Measurements from ENCODE around the gene PTH1R. TPM values are rescaled to one million over a fixed set of nuclear protein-coding genes. Genes with fewer than 3 reads are reported as not detected.

PTH1R gene
- total RNA-seq, 1 experiment from 2014 or later, result not detected

GRCh38 chr3:46922871-46923558 lies 45.5 kb downstream of the PTH1R start:
- H3K9me3 Mint-ChIP-seq (ENCODE audit: low read depth, unreplicated experiment), result no peaks in the 10 kb centered on the region
- no peaks in the 10 kb centered on the region for H3K4me1 Mint-ChIP-seq (ENCODE audit: low read depth, unreplicated experiment)
- CTCF ChIA-PET, result interaction anchor here (0.7 to 1.6 kb wide), 7 partner anchors 8 to 59 kb away, joined by 3 to 6 read pairs (median 3); no protein-coding TSS in a partner anchor
- no peak overlapping the region for H3K4me3 Mint-ChIP-seq (ENCODE audit: low read depth, unreplicated experiment)
- H3K36me3 Mint-ChIP-seq (ENCODE audit: insufficient read depth, unreplicated experiment), result peaks cover 32% of the 10 kb centered on the region
- no peaks in the 10 kb centered on the region for H3K27me3 Mint-ChIP-seq (ENCODE audit: unreplicated experiment)
- no peak overlapping the region for H3K27ac Mint-ChIP-seq (ENCODE audit: unreplicated experiment)
- no peak for TF ChIP-seq CTCF (IDR thresholded peaks at IDR 0.05; ENCODE audit: unreplicated experiment)
- intact Hi-C loops (cut with micrococcal nuclease; ENCODE audit: unreplicated experiment), result loop anchor here (5.0 kb wide), 1 partner anchor 74 kb away; no protein-coding TSS in a partner anchor
- no peak for DNase-seq
- BruUV-seq (replicated peaks), result no TSS peak

- Mint-ChIP-seq H3K9me3 (ENCODE audit: low read depth, unreplicated experiment) (no peaks in the 10 kb centered on the region), H3K27me3 (ENCODE audit: unreplicated experiment) (no peaks in the 10 kb centered on the region), H3K4me1 (ENCODE audit: low read depth, unreplicated experiment) (peaks cover 4% of the 10 kb centered on the region), H3K4me3 (ENCODE audit: low read depth, unreplicated experiment) (no peak overlapping the region), H3K36me3 (ENCODE audit: insufficient read depth, unreplicated experiment) (peaks cover 32% of the 10 kb centered on the region), H3K27ac (ENCODE audit: unreplicated experiment) (no peak overlapping the region)
- CTCF ChIA-PET, result interaction anchor here (0.6 to 1.6 kb wide), 8 partner anchors 7 to 346 kb away, joined by 3 to 6 read pairs (median 3); no protein-coding TSS in a partner anchor
- DNase-seq, result peak; percentile 38
- TF ChIP-seq CTCF (IDR thresholded peaks at IDR 0.05; ENCODE audit: unreplicated experiment), result peak; percentile 65
- no TSS peak for BruUV-seq (replicated peaks)
- intact Hi-C loops (cut with micrococcal nuclease; ENCODE audit: unreplicated experiment), result loop anchor here (5.0 kb wide), 1 partner anchor 74 kb away; no protein-coding TSS in a partner anchor
These were observed 46.2 kb downstream of the PTH1R start for GRCh38 chr3:46923559-46924350.

- no peak for TF ChIP-seq CTCF (IDR thresholded peaks at IDR 0.05; ENCODE audit: unreplicated experiment)
- BruUV-seq (replicated peaks), result no TSS peak
- no peaks in the 10 kb centered on the region for H3K9me3 Mint-ChIP-seq (ENCODE audit: low read depth, unreplicated experiment)
These were observed 47.5 kb downstream of the PTH1R start for GRCh38 chr3:46924921-46925584.

GRCh38 chr3:46925585-46925934 lies 48.0 kb downstream of the PTH1R start:
- H3K27me3 Mint-ChIP-seq (ENCODE audit: unreplicated experiment), result no peaks in the 10 kb centered on the region
- intact Hi-C loops (cut with micrococcal nuclease; ENCODE audit: unreplicated experiment), result no loop called here
- H3K27ac Mint-ChIP-seq (ENCODE audit: unreplicated experiment), result no peak overlapping the region
- no peak for TF ChIP-seq CTCF (IDR thresholded peaks at IDR 0.05; ENCODE audit: unreplicated experiment)
- CTCF ChIA-PET, result no interaction called here
- no peak for DNase-seq
- H3K4me1 Mint-ChIP-seq (ENCODE audit: low read depth, unreplicated experiment), result peaks cover 17% of the 10 kb centered on the region
- no peaks in the 10 kb centered on the region for H3K9me3 Mint-ChIP-seq (ENCODE audit: low read depth, unreplicated experiment)
- BruUV-seq (replicated peaks), result no TSS peak
- peaks cover 31% of the 10 kb centered on the region for H3K36me3 Mint-ChIP-seq (ENCODE audit: insufficient read depth, unreplicated experiment)
- no peak overlapping the region for H3K4me3 Mint-ChIP-seq (ENCODE audit: low read depth, unreplicated experiment)

More at GRCh38 chr3:46924921-46925584, 47.5 kb downstream of the PTH1R start:
- peaks cover 33% of the 10 kb centered on the region for H3K36me3 Mint-ChIP-seq (ENCODE audit: insufficient read depth, unreplicated experiment)
- CTCF ChIA-PET, result interaction anchor here (0.7 to 0.8 kb wide), 2 partner anchors 12 to 131 kb away, joined by 3 read pairs; no protein-coding TSS in a partner anchor
- no peak overlapping the region for H3K4me3 Mint-ChIP-seq (ENCODE audit: low read depth, unreplicated experiment)
- no peak for DNase-seq
- no peaks in the 10 kb centered on the region for H3K27me3 Mint-ChIP-seq (ENCODE audit: unreplicated experiment)
- intact Hi-C loops (cut with micrococcal nuclease; ENCODE audit: unreplicated experiment), result loop anchor here (5.0 kb wide), 1 partner anchor 72 kb away; no protein-coding TSS in a partner anchor
- H3K27ac Mint-ChIP-seq (ENCODE audit: unreplicated experiment), result no peak overlapping the region
- peaks cover 12% of the 10 kb centered on the region for H3K4me1 Mint-ChIP-seq (ENCODE audit: low read depth, unreplicated experiment)
